NCI-H2227 (cell line): ENCODE data around the gene FBXO47.
A peak's percentile ranks its signal among the peaks of the same experiment; 100 is the strongest.

Source experiments
- DNase-seq: peaks from one replicate; lab custom pipeline; 2025; ENCODE audit not compliant: unreplicated experiment; lab: John Stamatoyannopoulos, UW

FBXO47 gene

GRCh38 chr17:38967290-38967738 lies at the start of gene FBXO47:
Gene FBXO47 (minus strand): TSS chr17:38967403. CDS start chr17:38963025, 4,378 bp downstream.
- peak; percentile 98 for DNase-seq

GRCh38 chr17:39016193-39017153 lies 49.3 kb upstream of the FBXO47 start:
- no peak for DNase-seq

GRCh38 chr17:39015546-39015935 lies 48.3 kb upstream of the FBXO47 start:
- no peak for DNase-seq

GRCh38 chr17:39014795-39015545 lies 47.8 kb upstream of the FBXO47 start:
- DNase-seq = no peak

GRCh38 chr17:39014044-39014794 lies 47.0 kb upstream of the FBXO47 start:
- DNase-seq = peak; percentile 46

- no peak for DNase-seq
These were observed 45.5 kb upstream of the FBXO47 start for GRCh38 chr17:39012725-39013124.

- DNase-seq = no peak
These were observed 44.8 kb upstream of the FBXO47 start for GRCh38 chr17:39011907-39012468.

GRCh38 chr17:39009581-39010001 lies 42.4 kb upstream of the FBXO47 start:
- DNase-seq = peak; percentile 27

GRCh38 chr17:39008633-39009032 lies 41.4 kb upstream of the FBXO47 start:
- no peak for DNase-seq

- peak; percentile 72 for DNase-seq
These were observed 36.0 kb upstream of the FBXO47 start for GRCh38 chr17:39002991-39003715.

GRCh38 chr17:39001703-39002637 lies 34.8 kb upstream of the FBXO47 start:
- DNase-seq = no peak

- DNase-seq = no peak
These were observed 32.9 kb upstream of the FBXO47 start for GRCh38 chr17:39000021-39000601.

- DNase-seq = no peak
These were observed 29.6 kb upstream of the FBXO47 start for GRCh38 chr17:38996660-38997337.

- DNase-seq = no peak
These were observed 26.8 kb upstream of the FBXO47 start for GRCh38 chr17:38994026-38994425.

- no peak for DNase-seq
These were observed 17.5 kb upstream of the FBXO47 start for GRCh38 chr17:38984666-38985065.

- peak; percentile 82 for DNase-seq
These were observed 15.9 kb upstream of the FBXO47 start for GRCh38 chr17:38982858-38983746.

- DNase-seq = no peak
These were observed 14.4 kb upstream of the FBXO47 start for GRCh38 chr17:38981636-38982035.
